ENCODE measurements around the gene CACHD1.
A peak's percentile ranks its signal among the peaks of the same experiment; 100 is the strongest.

The CACHD1 gene

GRCh38 chr1:64513545-64513944 is 43.6 kb downstream of the CACHD1 start:
- intact Hi-C loops (cut with DNase I; ENCODE audit: low total_unique reads): no loop called here
- H3K4me1 ChIP-seq: peaks cover 0 to 53% (median 33%) of the 10 kb centered on the region in 4 donors

GRCh38 chr1:64514197-64514765 is 44.4 kb downstream of the CACHD1 start:
- Histone ChIP-seq H3K4me3 (no peak overlapping the region), H3K27me3 (no peaks in the 10 kb centered on the region), H3K4me1 (peaks cover 0 to 53% (median 32%) of the 10 kb centered on the region in 4 donors), H3K36me3 (no peaks in the 10 kb centered on the region), H3K27ac (peak overlapping the region; percentile 59 to 60), H3K9me3 (no peaks in the 10 kb centered on the region)
- TF ChIP-seq, protein P1, sequence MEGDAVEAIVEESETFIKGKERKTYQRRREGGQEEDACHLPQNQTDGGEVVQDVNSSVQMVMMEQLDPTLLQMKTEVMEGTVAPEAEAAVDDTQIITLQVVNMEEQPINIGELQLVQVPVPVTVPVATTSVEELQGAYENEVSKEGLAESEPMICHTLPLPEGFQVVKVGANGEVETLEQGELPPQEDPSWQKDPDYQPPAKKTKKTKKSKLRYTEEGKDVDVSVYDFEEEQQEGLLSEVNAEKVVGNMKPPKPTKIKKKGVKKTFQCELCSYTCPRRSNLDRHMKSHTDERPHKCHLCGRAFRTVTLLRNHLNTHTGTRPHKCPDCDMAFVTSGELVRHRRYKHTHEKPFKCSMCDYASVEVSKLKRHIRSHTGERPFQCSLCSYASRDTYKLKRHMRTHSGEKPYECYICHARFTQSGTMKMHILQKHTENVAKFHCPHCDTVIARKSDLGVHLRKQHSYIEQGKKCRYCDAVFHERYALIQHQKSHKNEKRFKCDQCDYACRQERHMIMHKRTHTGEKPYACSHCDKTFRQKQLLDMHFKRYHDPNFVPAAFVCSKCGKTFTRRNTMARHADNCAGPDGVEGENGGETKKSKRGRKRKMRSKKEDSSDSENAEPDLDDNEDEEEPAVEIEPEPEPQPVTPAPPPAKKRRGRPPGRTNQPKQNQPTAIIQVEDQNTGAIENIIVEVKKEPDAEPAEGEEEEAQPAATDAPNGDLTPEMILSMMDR (IDR thresholded peaks at IDR 0.05): no peak
- DNase-seq: no peak
- intact Hi-C loops (cut with DNase I; ENCODE audit: low total_unique reads): no loop called here

More at GRCh38 chr1:64513545-64513944, 43.6 kb downstream of the CACHD1 start:
- TF ChIP-seq, protein P1 (IDR thresholded peaks at IDR 0.05): no peak
- no peaks in the 10 kb centered on the region for H3K9me3 ChIP-seq
- peak overlapping the region; percentile 59 to 60 for H3K27ac ChIP-seq
- no peak overlapping the region for H3K4me3 ChIP-seq
- no peaks in the 10 kb centered on the region for H3K36me3 ChIP-seq
- no peaks in the 10 kb centered on the region for H3K27me3 ChIP-seq
- no peak for DNase-seq

- intact Hi-C loops (cut with DNase I; ENCODE audit: low total_unique reads): no loop called here
- Histone ChIP-seq H3K4me1 (peaks cover 0 to 61% (median 38%) of the 10 kb centered on the region in 4 donors), H3K36me3 (no peaks in the 10 kb centered on the region), H3K9me3 (no peaks in the 10 kb centered on the region), H3K4me3 (no peak overlapping the region), H3K27ac (peak overlapping the region; percentile 59 to 60), H3K27me3 (no peaks in the 10 kb centered on the region)
- peak; percentile 80 to 81 for DNase-seq
- TF ChIP-seq, protein P1 (IDR thresholded peaks at IDR 0.05): no peak
These were observed 45.5 kb downstream of the CACHD1 start for GRCh38 chr1:64515427-64515826.

DNA sequence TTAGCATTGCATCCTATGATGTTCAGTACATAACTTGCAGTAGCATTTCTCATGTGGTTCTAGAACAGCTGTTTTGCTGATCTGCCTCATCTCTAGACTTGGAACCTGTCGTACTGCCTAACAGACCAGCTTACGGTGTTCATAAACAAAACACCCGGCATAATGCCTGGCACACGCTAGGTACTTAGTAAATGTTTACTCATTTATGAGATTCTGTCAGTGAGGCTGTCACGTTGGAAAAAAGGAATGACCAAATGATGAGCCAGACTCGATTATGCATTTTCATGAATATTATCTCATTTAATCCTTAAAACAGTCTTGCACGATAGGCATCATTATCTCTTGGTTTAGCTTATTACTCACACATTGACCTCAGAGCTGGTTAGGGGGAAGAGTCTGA is 46.4 kb downstream of the CACHD1 start:
- H3K36me3 ChIP-seq: no peaks in the 10 kb centered on the region
- TF ChIP-seq, protein P1 (IDR thresholded peaks at IDR 0.05): no peak
- no peak overlapping the region for H3K4me3 ChIP-seq
- no peak for DNase-seq
- H3K27ac ChIP-seq: peak overlapping the region in 1 of 2 donors; percentile 60
- H3K9me3 ChIP-seq: no peaks in the 10 kb centered on the region
- intact Hi-C loops (cut with DNase I; ENCODE audit: low total_unique reads): no loop called here
- peaks cover 0 to 61% (median 38%) of the 10 kb centered on the region in 4 donors for H3K4me1 ChIP-seq
- no peaks in the 10 kb centered on the region for H3K27me3 ChIP-seq

DNA sequence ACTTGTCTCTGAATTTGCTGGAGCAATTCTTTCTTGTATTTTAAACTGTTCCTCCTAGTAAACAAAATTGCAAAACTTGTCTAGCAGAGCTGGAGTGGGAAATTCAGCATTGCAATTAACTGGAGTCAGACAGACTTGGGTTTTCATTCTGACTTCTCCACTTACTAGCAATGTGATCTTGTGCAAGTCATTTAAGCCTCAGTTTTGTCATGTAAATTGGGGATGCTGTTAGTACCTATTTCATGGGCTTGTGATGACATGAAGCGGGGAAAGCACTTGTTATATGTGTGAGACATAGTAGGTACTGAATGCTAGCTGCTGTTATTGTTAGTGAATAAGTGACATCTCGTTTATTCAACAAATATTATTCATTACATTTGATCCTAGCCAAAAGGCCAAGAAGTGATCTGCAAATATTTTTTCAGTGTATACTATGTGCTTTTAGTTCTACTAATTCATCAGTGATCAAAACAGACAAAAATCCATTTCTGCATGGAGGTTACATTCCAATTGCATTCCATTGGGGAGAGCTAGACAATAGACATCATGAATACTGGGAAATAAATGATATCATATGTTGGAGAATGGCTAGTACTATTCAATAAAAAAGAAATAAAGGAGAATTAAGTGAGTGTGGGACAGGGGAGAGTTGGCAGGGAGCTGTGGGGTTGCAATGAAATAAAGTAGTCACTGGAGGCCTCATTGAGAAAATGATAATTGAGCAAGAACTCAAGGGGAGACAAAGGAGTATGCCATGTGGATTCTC is 47.1 kb downstream of the CACHD1 start:
- intact Hi-C loops (cut with DNase I; ENCODE audit: low total_unique reads): no loop called here
- H3K4me3 ChIP-seq: no peak overlapping the region
- H3K9me3 ChIP-seq: no peaks in the 10 kb centered on the region
- DNase-seq: no peak
- H3K4me1 ChIP-seq: peaks cover 0 to 61% (median 38%) of the 10 kb centered on the region in 4 donors
- no peaks in the 10 kb centered on the region for H3K36me3 ChIP-seq
- H3K27ac ChIP-seq: no peak overlapping the region
- TF ChIP-seq, protein P1 (IDR thresholded peaks at IDR 0.05): no peak
- no peaks in the 10 kb centered on the region for H3K27me3 ChIP-seq
